Thyroid gland (tissue), 4 donors: ENCODE data around the gene UFD1. TPM values are rescaled to one million over a fixed set of nuclear protein-coding genes. Genes with fewer than 3 reads are reported as not detected.

ENCODE experiments used
- DNase-seq, 2 donors: peaks; one replicate each; pipeline ENCODE4 v3.0.0-alpha.2; 2019
- H3K27ac ChIP-seq, 3 donors: fragments of 200-600 bp; sonication (generic); 1 replicate in 2 of 3; 2 replicates in 1 of 3; pipeline ENCODE4 v1.5.1; 2016 to 2019; ENCODE audit warnings: mild to moderate bottlenecking in 1 of 3, moderate library complexity in 1 of 3
- H3K27me3 ChIP-seq: fragments of 200-600 bp; sonication (generic); one replicate; pipeline ENCODE4 v1.5.1; 2019
- H3K36me3 ChIP-seq, 2 donors: fragments of 200-600 bp; sonication (generic); one replicate each; pipeline ENCODE4 v1.5.1; 2016 to 2019
- H3K4me1 ChIP-seq, 2 donors: fragments of 200-600 bp; sonication (generic); one replicate each; pipeline ENCODE4 v1.5.1; 2017 to 2019
- H3K4me3 ChIP-seq, 3 donors: fragments of 200-600 bp; sonication (generic); replicated peaks in 1 of 3; 1 replicate in 2 of 3; 2 replicates in 1 of 3; pipeline ENCODE4 v1.5.1; 2016; ENCODE audit warnings: mild to moderate bottlenecking in 1 of 3
- H3K9me3 ChIP-seq: fragments of 200-600 bp; sonication (generic); one replicate; pipeline ENCODE4 v1.5.1; 2017
- POLR2A ChIP-seq, 2 donors: fragments of 450-650 bp; IDR thresholded peaks; one replicate each; pipeline ENCODE4 v1.6.1; 2017; ENCODE audit warnings: antibody characterized with exemption in 2 of 2, mild to moderate bottlenecking in 2 of 2, moderate library complexity in 1 of 2
- WGBS, 2 donors: methylation state at CpG; one replicate each; pipeline ENCODE4 v1.1.5; 2017; 5-methylcytosine and 5-hydroxymethylcytosine counted together
- intact Hi-C: fragments of 100-400 bp; cut with DNase I; formaldehyde crosslinking; loops from one replicate; pipeline ENCODE4 v1.15.1; 2023
- total RNA-seq, 4 donors: library from RNA; depleted of rRNA; stranded (reverse); fragments of >200 nt; gene quantifications; one replicate each; pipeline ENCODE4 v1.2.3, GENCODE V29; 2016
- TF ChIP-seq, protein P1 (sequence below), 6 experiments: fragments of 200-600 bp in 3 of 6; fragments of 450-650 bp in 3 of 6; sonication (generic) in 3 of 6; IDR thresholded peaks; one replicate each; pipeline ENCODE4 v1.5.1; 2016 to 2019; ENCODE audit warnings: antibody characterized with exemption in 6 of 6, mild to moderate bottlenecking in 2 of 6, inconsistent platforms in 1 of 6, moderate library complexity in 1 of 6

The UFD1 gene
- total RNA-seq, 4 donors from 2014 or later = 29.3 to 52.7 (median 44.2) TPM

DNA sequence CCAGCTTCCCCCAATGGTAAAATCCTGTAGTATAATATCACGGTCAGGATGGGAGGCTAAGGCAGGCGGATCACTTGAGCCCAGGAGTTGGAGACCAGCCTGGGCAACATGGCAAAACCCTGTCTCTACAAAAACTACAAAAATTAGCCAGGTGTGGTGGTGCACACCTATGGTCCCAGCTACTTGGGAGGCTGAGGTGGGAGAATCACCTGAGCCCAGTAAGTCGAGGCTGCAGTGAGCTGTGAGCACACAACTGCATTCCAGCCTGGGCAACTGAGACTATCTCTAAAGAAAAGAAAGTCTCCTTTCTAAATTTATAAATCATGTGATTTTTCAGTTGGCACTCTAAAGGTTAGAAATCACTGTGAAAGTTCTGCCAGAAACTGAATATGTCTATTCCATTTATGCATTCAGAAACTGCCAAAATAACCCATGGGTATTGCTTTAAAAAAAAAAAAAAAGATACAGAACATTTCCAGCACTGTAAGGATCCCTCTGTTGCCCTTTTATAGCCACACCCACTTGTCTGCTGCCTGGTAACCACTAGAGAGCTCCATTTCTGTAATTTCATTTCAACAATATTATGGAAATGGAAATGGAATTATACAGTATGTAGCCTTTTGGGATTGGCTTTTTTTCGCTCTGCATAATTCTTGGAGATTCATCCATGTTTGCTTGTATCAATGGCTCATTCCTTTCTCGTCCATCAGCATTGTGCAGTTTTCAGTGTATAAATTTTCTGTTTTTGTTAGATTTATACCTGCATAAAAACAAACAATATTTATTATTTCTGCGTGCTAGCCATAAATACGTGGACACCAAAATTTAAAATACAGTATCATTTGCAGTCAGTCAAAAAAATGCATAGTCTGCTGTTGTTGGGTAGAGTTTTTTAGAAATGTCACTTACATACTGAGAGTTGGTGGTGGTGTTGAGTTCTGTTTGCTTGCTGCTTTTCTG is 10.2 kb upstream of the UFD1 start:
- Histone ChIP-seq H3K4me1 (no peaks in the 10 kb centered on the region), H3K27me3 (no peaks in the 10 kb centered on the region), H3K4me3 (no peak overlapping the region), H3K9me3 (no peaks in the 10 kb centered on the region), H3K27ac (no peak overlapping the region), H3K36me3 (no peaks in the 10 kb centered on the region)
- intact Hi-C loops = no loop called here
- TF ChIP-seq, protein P1, sequence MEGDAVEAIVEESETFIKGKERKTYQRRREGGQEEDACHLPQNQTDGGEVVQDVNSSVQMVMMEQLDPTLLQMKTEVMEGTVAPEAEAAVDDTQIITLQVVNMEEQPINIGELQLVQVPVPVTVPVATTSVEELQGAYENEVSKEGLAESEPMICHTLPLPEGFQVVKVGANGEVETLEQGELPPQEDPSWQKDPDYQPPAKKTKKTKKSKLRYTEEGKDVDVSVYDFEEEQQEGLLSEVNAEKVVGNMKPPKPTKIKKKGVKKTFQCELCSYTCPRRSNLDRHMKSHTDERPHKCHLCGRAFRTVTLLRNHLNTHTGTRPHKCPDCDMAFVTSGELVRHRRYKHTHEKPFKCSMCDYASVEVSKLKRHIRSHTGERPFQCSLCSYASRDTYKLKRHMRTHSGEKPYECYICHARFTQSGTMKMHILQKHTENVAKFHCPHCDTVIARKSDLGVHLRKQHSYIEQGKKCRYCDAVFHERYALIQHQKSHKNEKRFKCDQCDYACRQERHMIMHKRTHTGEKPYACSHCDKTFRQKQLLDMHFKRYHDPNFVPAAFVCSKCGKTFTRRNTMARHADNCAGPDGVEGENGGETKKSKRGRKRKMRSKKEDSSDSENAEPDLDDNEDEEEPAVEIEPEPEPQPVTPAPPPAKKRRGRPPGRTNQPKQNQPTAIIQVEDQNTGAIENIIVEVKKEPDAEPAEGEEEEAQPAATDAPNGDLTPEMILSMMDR (IDR thresholded peaks at IDR 0.05) = no peak
- TF ChIP-seq POLR2A (IDR thresholded peaks at IDR 0.05) = no peak
- WGBS, 2 donors = 86 to 92% methylated on average over 7 of the region's 7 CpGs
- no peak for DNase-seq

DNA sequence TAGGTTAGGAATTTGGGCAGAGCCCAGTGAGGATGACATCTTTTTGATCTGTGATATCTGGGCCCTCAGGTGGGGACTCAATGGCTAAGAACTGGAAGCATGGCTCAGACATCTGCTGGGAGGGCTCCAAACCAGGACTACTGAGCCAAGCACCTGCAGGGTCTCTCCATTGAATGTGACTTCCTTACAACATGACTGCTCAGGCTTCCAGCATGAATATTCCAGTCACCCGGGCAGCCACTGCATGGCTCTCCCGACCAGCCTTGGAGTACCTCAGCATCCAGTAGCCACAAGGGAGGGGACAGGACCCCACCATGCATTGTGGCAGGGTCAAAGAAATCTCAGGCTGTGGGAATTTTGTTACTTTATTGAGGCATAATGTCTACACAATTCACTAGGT is 9.3 kb upstream of the UFD1 start:
- no peak for DNase-seq
- TF ChIP-seq POLR2A (IDR thresholded peaks at IDR 0.05) = no peak
- TF ChIP-seq, protein P1 (IDR thresholded peaks at IDR 0.05) = no peak
- H3K9me3 ChIP-seq = no peaks in the 10 kb centered on the region
- H3K27me3 ChIP-seq = no peaks in the 10 kb centered on the region
- H3K4me3 ChIP-seq = no peak overlapping the region
- no peaks in the 10 kb centered on the region for H3K4me1 ChIP-seq
- H3K36me3 ChIP-seq = no peaks in the 10 kb centered on the region
- intact Hi-C loops = no loop called here
- H3K27ac ChIP-seq = no peak overlapping the region
- 95 to 100% methylated on average over 2 of the region's 2 CpGs for WGBS, 2 donors

DNA sequence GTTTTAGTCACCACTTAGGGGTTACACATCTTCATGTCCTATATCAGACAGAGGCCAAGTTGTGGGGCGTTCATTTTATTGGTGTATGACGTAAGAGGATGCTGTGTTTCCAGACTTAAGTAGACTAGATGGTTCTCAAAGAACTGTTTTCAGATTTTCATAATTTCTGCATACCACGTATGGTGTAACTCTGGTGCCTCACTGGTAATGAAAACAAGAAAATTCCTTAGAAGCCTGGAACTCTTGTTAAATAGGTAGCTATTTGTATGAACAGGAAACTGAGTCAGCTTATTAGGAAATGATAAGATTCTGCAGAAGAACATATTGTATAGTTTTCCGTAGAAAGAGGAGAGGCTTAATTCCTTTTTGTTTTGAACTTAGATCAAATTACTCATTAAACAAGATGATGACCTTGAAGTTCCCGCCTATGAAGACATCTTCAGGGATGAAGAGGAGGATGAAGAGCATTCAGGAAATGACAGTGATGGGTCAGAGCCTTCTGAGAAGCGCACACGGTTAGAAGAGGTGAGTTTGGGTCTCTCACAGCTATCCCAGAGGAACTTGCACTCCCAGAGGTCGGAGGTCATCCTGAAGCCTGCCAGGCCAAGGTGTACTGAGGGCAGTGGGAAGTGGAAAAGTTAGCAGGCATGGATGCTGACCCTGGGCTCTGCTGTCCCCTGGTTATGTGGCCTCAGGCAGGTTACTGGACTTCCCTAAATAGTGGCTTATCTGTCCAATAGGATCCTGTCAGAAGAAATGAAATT is 4.7 kb upstream of the UFD1 start:
- Histone ChIP-seq H3K4me3 (no peak overlapping the region), H3K4me1 (peaks cover 4 to 5% of the 10 kb centered on the region in 2 donors), H3K9me3 (no peaks in the 10 kb centered on the region), H3K36me3 (no peaks in the 10 kb centered on the region), H3K27me3 (no peaks in the 10 kb centered on the region), H3K27ac (no peak overlapping the region)
- intact Hi-C loops = no loop called here
- no peak for DNase-seq
- TF ChIP-seq, protein P1 (IDR thresholded peaks at IDR 0.05) = no peak
- no peak for TF ChIP-seq POLR2A (IDR thresholded peaks at IDR 0.05)
- 89% methylated on average over 8 of the region's 8 CpGs for WGBS, 2 donors

DNA sequence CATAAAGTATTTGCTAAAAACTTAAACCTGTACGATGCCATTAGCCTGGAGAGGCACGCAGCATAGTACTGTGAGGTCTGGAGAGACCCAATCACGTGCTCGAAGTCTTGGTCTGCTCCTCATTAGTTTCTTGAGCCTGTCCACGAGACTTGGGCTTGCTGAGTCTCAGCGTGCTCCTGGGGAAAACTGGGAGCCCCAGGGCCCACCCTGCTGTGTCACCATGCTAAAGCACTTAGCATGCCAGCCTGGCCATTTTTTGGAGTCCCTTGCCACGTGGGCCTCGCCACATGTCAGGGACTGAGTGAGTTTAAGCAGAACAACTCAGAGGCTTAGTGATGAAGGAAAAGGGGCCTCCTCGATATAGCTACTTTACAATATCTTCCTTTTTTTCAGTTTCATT is 3.3 kb upstream of the UFD1 start:
- no peak overlapping the region for H3K27ac ChIP-seq
- TF ChIP-seq, protein P1 (IDR thresholded peaks at IDR 0.05) = no peak
- intact Hi-C loops = no loop called here
- peaks cover 13 to 14% of the 10 kb centered on the region in 2 donors for H3K4me1 ChIP-seq
- WGBS, 2 donors = 89 to 92% methylated on average over 9 of the region's 9 CpGs
- DNase-seq = no peak
- H3K27me3 ChIP-seq = no peaks in the 10 kb centered on the region
- H3K9me3 ChIP-seq = no peaks in the 10 kb centered on the region
- H3K36me3 ChIP-seq = no peaks in the 10 kb centered on the region
- no peak overlapping the region for H3K4me3 ChIP-seq

DNA sequence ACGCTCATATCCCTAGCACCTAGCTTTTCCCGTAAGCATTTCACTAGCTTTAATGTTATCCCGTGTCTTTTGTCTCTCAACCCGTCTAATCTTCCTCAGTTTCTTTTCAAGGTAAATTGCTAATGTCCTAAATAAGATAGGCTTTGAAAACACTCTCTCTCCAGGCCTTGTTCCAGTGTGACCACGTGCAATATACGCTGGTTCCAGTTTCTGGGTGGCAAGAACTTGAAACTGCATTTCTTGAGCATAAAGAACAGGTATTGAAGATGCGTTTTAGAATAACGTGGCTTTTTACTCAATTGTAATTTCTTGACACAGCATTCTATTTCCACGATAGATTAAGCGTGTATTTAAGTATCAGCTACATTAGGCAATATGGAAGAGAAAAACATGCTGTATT is 1.8 kb upstream of the UFD1 start:
- intact Hi-C loops = no loop called here
- H3K4me1 ChIP-seq = peaks cover 15 to 16% of the 10 kb centered on the region in 2 donors
- DNase-seq = no peak
- H3K36me3 ChIP-seq = no peaks in the 10 kb centered on the region
- H3K4me3 ChIP-seq = no peak overlapping the region
- 62 to 65% methylated on average over 10 of the region's 10 CpGs for WGBS, 2 donors
- H3K27me3 ChIP-seq = no peaks in the 10 kb centered on the region
- H3K9me3 ChIP-seq = no peaks in the 10 kb centered on the region
- TF ChIP-seq, protein P1 (IDR thresholded peaks at IDR 0.05) = no peak
- no peak for TF ChIP-seq POLR2A (IDR thresholded peaks at IDR 0.05)
- no peak overlapping the region for H3K27ac ChIP-seq
